Omental fat pad (tissue), 4 donors: Measurements from ENCODE around the gene RFC4. TPM values are rescaled to one million over a fixed set of nuclear protein-coding genes. Genes with fewer than 3 reads are reported as not detected.
"Not testable (repeated sequence)": the region's sequence is repeated elsewhere in the genome, so short reads cannot be mapped to it uniquely, and the experiment has no call there.

Experiments
- ATAC-seq: fragments of 150-250 bp; one replicate; pipeline ENCODE4 v1.9.1; 2016; ENCODE audit warnings: mild to moderate bottlenecking, moderate library complexity; ENCODE audit not compliant: low FRiP score
- DNase-seq: peaks from one replicate; pipeline ENCODE4 v3.0.0-alpha.2; 2019; ENCODE audit warnings: low spot score
- CTCF ChIP-seq, 3 donors: fragments of 450-650 bp; IDR thresholded peaks; one replicate each; pipeline ENCODE4 v1.5.1; 2016 to 2017; ENCODE audit warnings: antibody characterized with exemption in 3 of 3, mild to moderate bottlenecking in 3 of 3, moderate library complexity in 2 of 3
- total RNA-seq, 4 donors: library from RNA; depleted of rRNA; stranded (reverse); fragments of >200 nt; gene quantifications; one replicate each; pipeline ENCODE4 v1.1.0, GENCODE V29; 2016

The RFC4 gene
- total RNA-seq, 4 donors from 2014 or later, result 6.1 to 10.7 (median 9.4) TPM

GRCh38 chr3:186814100-186814499 lies 7.8 kb upstream of the RFC4 start:
- no peak for ATAC-seq
- no peak for DNase-seq
- no peak for TF ChIP-seq CTCF (IDR thresholded peaks at IDR 0.05)

- not testable (repeated sequence) for DNase-seq, ATAC-seq
These were observed 5.0 kb upstream of the RFC4 start for GRCh38 chr3:186811313-186811712.

- ATAC-seq (no peak), DNase-seq (no peak)
- TF ChIP-seq CTCF (IDR thresholded peaks at IDR 0.05), result no peak
These were observed 4.2 kb upstream of the RFC4 start for GRCh38 chr3:186810336-186810996.

- no peak for TF ChIP-seq CTCF (IDR thresholded peaks at IDR 0.05)
- DNase-seq (no peak), ATAC-seq (no peak)
These were observed 949 bp upstream of the RFC4 start for GRCh38 chr3:186807231-186807630.

GRCh38 chr3:186803447-186803846 lies 2.8 kb downstream of the RFC4 start:
- not testable (repeated sequence) for DNase-seq, ATAC-seq

- no peak for ATAC-seq
- no peak for TF ChIP-seq CTCF (IDR thresholded peaks at IDR 0.05)
- no peak for DNase-seq
These were observed 3.6 kb downstream of the RFC4 start for GRCh38 chr3:186802701-186803100.

GRCh38 chr3:186800285-186800684 lies 6.0 kb downstream of the RFC4 start:
- TF ChIP-seq CTCF (IDR thresholded peaks at IDR 0.05), result no peak
- no peak for ATAC-seq
- DNase-seq, result no peak

- TF ChIP-seq CTCF (IDR thresholded peaks at IDR 0.05), result no peak
- DNase-seq (no peak), ATAC-seq (no peak)
These were observed 7.9 kb downstream of the RFC4 start for GRCh38 chr3:186798239-186798874.
